Measurements from ENCODE around the gene RPS27. TPM values are rescaled to one million over a fixed set of nuclear protein-coding genes. Genes with fewer than 3 reads are reported as not detected.

RPS27 gene
- total RNA-seq (2021) (1,464 and 1,548 TPM in 2 replicates), Bru-seq, nascent RNA (percentile 99 among the genes with signal in this experiment), BruChase-seq, experiment 1, labeled RNA remaining after a 2-hour chase (percentile 95 among the genes with signal in this experiment), BruChase-seq, experiment 2, labeled RNA remaining after a 6-hour chase (percentile 97 among the genes with signal in this experiment)
- long read RNA-seq, transcript RPS27-201 (4 exons, 359 nt) = major isoform, 523 of 541 reads
- long read RNA-seq, transcript RPS27-204 (4 exons, 573 nt) = minor isoform, 10 of 541 reads
- long read RNA-seq, partial matches to known transcripts = 1 of 541 reads
- long read RNA-seq, other reads (novel, unspliced or antisense) = 5 of 541 reads

- Histone ChIP-seq H3K36me3 (ENCODE audit: insufficient read depth, low read length, poor library complexity, severe bottlenecking) (peaks cover 42% of the 10 kb centered on the region), H3K4me3 (ENCODE audit: low read depth, low read length, poor library complexity, severe bottlenecking) (peak within 1 kb of the TSS; percentile 81), H3K9me3 (ENCODE audit: low read depth, low read length, poor library complexity, severe bottlenecking) (no peaks in the 10 kb centered on the region), H3K4me1 (ENCODE audit: insufficient read depth, low read length, poor library complexity, severe bottlenecking) (peaks cover 17% of the 10 kb centered on the region), H3K27ac (ENCODE audit: low read depth, low read length, poor library complexity, severe bottlenecking) (peak within 1 kb of the TSS; percentile 96), H3K27me3 (replicated peaks; ENCODE audit: insufficient read depth, low read depth, low read length, poor library complexity) (no peaks in the 10 kb centered on the region)
- ChIA-PET POLR2A (ENCODE audit: low non-redundant PET) (interaction anchor here (0.6 to 1.0 kb wide), 10 partner anchors 9 to 1464 kb away, joined by 3 to 11 read pairs (median 4); partner anchors contain the start of genes DENND4B, JTB, SLC39A1 and UBAP2L), CTCF (interaction anchor here (0.6 kb wide), 1 partner anchor 266 kb away, joined by 5 read pairs; no protein-coding TSS in a partner anchor)
- peak; percentile 98 for DNase-seq (ENCODE audit: low spot score)
- intact Hi-C loops (cut with micrococcal nuclease; ENCODE audit: unreplicated experiment) = no loop called here
- TF ChIP-seq EZH2 (IDR thresholded peaks at IDR 0.05; ENCODE audit: borderline replicate concordance, low read depth, low read length, poor library complexity, severe bottlenecking) (no peak), CTCF (conservative IDR thresholded peaks at IDR 0.05; ENCODE audit: low read depth, low read length) (no peak)
- BruUV-seq (replicated peaks) = no TSS peak
Observed at GRCh38 chr1:153990468-153991150, at the start of gene RPS27. TSS of gene RPS27 (plus strand) at chr1:153990762. CDS start at chr1:153990797, 35 bp downstream.

- ChIA-PET POLR2A (ENCODE audit: low non-redundant PET) (interaction anchor here (0.6 kb wide), 1 partner anchor 17 kb away, joined by 3 read pairs; no protein-coding TSS in a partner anchor), CTCF (no interaction called here)
- DNase-seq (ENCODE audit: low spot score) = no peak
- no peak for TF ChIP-seq CTCF (conservative IDR thresholded peaks at IDR 0.05; ENCODE audit: low read depth, low read length)
- TF ChIP-seq EZH2 (IDR thresholded peaks at IDR 0.05; ENCODE audit: borderline replicate concordance, low read depth, low read length, poor library complexity, severe bottlenecking) = no peak
- Histone ChIP-seq H3K4me3 (ENCODE audit: low read depth, low read length, poor library complexity, severe bottlenecking) (no peak overlapping the region), H3K9me3 (ENCODE audit: low read depth, low read length, poor library complexity, severe bottlenecking) (no peaks in the 10 kb centered on the region), H3K27me3 (replicated peaks; ENCODE audit: insufficient read depth, low read depth, low read length, poor library complexity) (no peaks in the 10 kb centered on the region), H3K4me1 (ENCODE audit: insufficient read depth, low read length, poor library complexity, severe bottlenecking) (peaks cover 6% of the 10 kb centered on the region), H3K27ac (ENCODE audit: low read depth, low read length, poor library complexity, severe bottlenecking) (no peak overlapping the region), H3K36me3 (ENCODE audit: insufficient read depth, low read length, poor library complexity, severe bottlenecking) (peaks cover 14% of the 10 kb centered on the region)
- intact Hi-C loops (cut with micrococcal nuclease; ENCODE audit: unreplicated experiment) = no loop called here
- no TSS peak for BruUV-seq (replicated peaks)
Observed at GRCh38 chr1:153941826-153942725, 48.5 kb upstream of the RPS27 start.

Data from A673 (cell line).